ENCODE results near the gene KLHL7. TPM values are rescaled to one million over a fixed set of nuclear protein-coding genes. Genes with fewer than 3 reads are reported as not detected.

The KLHL7 gene, protein sequence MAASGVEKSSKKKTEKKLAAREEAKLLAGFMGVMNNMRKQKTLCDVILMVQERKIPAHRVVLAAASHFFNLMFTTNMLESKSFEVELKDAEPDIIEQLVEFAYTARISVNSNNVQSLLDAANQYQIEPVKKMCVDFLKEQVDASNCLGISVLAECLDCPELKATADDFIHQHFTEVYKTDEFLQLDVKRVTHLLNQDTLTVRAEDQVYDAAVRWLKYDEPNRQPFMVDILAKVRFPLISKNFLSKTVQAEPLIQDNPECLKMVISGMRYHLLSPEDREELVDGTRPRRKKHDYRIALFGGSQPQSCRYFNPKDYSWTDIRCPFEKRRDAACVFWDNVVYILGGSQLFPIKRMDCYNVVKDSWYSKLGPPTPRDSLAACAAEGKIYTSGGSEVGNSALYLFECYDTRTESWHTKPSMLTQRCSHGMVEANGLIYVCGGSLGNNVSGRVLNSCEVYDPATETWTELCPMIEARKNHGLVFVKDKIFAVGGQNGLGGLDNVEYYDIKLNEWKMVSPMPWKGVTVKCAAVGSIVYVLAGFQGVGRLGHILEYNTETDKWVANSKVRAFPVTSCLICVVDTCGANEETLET
- total RNA-seq: 10 to 100 TPM; 22.9 to 31.5 (median 27.8) TPM

DNA sequence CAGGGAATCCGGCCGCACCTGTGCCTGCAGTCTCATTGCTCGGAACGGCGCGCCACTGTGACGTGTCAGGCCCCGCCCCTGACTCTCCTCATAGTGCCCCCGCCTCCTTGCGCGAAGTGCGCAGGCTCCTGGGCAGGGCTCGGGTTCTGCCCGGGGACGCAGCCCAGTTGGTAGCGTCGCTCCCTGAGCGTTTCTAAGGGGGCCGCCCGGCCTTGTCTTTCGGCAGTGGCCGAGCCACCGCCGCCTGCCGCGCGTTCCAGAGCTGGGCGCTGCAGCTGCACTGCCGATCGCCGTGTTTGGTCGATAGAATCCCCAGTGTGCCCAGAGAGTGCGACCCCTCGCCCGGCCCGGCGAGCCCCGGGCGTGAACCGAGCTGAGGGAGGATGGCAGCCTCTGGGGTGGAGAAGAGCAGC is at the start of gene KLHL7:
Gene KLHL7 (plus strand): TSS at position 142 of the 413 bp plus-strand sequence. CDS start 242 bp downstream, at position 384.
- TF ChIP-seq, protein P1, sequence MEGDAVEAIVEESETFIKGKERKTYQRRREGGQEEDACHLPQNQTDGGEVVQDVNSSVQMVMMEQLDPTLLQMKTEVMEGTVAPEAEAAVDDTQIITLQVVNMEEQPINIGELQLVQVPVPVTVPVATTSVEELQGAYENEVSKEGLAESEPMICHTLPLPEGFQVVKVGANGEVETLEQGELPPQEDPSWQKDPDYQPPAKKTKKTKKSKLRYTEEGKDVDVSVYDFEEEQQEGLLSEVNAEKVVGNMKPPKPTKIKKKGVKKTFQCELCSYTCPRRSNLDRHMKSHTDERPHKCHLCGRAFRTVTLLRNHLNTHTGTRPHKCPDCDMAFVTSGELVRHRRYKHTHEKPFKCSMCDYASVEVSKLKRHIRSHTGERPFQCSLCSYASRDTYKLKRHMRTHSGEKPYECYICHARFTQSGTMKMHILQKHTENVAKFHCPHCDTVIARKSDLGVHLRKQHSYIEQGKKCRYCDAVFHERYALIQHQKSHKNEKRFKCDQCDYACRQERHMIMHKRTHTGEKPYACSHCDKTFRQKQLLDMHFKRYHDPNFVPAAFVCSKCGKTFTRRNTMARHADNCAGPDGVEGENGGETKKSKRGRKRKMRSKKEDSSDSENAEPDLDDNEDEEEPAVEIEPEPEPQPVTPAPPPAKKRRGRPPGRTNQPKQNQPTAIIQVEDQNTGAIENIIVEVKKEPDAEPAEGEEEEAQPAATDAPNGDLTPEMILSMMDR (IDR thresholded peaks at IDR 0.05; ENCODE audit: low read depth): no peak

DNA sequence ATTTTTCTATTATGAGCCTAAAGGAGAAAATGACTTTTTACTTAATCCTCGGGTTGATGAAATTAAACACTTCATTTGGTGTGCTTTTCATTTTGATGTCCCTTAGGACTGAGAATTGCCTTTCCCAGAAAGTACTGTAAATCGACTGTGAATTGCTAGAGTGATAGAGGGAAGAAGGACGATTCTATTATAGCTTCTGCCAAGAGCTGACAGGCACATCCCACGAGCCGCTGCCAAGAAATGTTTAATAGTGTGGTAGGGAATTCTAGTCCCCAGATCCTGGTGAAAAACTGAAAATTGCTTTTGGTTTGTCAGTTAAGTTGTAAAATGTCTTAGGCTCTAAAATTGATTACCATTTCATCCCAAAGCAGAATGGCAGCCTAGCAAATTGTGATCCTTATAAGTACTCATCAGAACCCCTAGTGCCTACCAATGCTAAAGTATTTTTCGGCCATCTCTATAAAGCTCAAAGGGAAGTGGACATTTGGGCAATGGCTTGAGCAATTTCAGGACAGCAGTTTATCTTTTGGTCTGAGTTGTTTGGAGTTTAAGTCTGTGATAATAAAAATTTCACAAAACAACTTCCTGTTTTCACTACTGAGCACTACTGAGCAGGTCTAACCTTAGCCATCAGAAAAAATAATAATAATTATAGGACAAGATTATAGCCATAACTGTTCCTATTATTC is 47.0 kb upstream of the KLHL7 start:
- TF ChIP-seq, protein P1 (IDR thresholded peaks at IDR 0.05; ENCODE audit: low read depth): no peak

DNA sequence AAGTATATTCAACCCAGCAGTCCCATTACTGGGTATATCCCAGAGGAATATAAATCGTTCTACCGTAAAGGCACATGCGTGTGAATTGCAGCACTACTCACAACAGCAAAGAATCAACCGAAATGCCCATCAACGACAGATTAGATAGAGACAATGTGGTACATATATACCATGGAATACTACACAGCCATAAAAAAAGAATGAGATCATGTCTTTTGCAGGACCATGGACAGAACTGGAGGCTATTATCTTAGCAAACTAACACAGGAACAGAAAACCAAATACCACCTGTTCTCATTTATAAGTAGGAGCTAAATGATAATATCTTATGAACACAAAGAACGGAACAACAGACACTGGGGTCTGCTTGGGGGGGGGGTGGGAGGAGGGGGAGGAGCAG is 44.3 kb upstream of the KLHL7 start:
- TF ChIP-seq, protein P1 (IDR thresholded peaks at IDR 0.05; ENCODE audit: low read depth): no peak

DNA sequence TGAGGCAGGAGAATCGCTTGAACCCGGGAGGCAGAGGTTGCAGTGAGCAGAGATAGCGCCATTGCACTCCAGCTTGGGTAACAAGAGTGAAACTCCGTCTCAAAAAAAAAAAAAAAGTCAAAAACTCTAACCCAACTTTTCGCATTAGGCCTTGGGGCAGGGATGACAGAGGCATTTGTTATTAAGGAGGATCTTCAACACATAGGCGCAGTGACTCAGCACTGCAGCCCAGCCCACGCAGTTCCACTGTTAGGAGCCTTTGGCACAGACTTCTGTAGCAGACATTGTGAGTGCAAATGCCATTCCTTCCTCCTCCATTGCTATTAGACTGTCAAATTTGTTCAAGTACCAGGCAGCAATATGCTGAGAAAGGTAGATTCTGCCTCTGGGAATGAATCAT is 43.1 kb upstream of the KLHL7 start:
- TF ChIP-seq, protein P1 (IDR thresholded peaks at IDR 0.05; ENCODE audit: low read depth): no peak

DNA sequence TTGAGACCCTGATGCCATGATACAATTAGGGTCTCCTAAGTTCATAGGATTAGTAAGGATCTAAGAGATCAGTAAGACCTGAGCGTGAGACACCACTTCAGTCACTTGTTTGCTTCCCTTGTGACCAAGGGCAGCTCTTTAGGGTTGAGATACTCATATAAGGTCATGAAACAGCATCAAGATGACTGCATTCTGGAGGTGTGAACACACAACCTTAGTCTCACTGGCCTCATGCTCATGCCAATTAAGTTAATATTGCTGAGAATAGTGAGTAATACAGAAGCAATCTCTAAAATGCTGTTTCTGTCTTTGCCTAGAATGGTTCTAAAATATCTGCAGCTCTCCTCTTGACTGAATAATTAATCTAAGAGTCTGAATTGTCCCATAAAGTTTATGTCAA is 39.6 kb upstream of the KLHL7 start:
- TF ChIP-seq, protein P1 (IDR thresholded peaks at IDR 0.05; ENCODE audit: low read depth): no peak

DNA sequence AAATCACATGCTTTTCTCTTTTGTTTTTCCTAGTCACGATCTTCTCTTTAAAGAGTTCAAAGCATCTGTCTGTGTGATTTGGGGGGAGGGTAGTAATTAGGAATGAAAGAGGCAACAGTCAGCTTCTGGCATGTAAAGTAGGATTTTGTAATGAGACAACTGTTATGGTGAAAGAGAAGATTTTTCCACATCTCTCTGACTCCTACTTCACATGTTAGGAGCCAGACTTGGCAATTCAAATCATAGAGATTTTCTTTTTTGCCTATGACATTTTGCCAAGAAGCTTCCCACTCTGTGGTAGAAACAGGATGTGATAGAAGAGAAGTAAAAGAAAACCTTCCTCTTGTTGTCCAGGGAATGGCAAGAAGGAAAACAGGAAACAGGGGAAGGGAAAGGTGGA is 38.3 kb upstream of the KLHL7 start:
- TF ChIP-seq, protein P1 (IDR thresholded peaks at IDR 0.05; ENCODE audit: low read depth): no peak

DNA sequence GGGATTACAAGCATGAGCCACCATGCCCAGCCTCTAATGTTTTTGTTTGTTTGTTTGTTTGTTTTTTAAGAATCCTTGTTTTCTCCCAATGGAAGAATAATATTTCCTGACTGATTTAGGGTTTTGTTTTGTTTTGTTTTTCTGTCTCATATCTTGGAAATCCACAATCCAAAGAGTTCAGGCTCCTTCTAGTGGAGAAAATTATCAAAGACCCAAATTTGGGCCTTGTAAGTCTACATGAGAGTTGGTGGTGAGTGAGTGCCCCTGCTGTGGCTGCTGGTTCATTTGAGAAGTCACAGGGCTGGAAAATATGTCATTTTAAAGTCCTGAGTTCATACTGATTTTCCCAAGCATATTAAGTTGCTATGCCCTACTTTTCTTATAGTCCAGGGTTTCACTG is 33.5 kb upstream of the KLHL7 start:
- TF ChIP-seq, protein P1 (IDR thresholded peaks at IDR 0.05; ENCODE audit: low read depth): no peak

Measured in subcutaneous adipose tissue (tissue), 4 donors.